ENCODE measurements around the gene SLC25A33. TPM values are rescaled to one million over a fixed set of nuclear protein-coding genes. Genes with fewer than 3 reads are reported as not detected.

The SLC25A33 gene
- total RNA-seq, 1 experiment from 2014 or later: 9.2 TPM

DNA sequence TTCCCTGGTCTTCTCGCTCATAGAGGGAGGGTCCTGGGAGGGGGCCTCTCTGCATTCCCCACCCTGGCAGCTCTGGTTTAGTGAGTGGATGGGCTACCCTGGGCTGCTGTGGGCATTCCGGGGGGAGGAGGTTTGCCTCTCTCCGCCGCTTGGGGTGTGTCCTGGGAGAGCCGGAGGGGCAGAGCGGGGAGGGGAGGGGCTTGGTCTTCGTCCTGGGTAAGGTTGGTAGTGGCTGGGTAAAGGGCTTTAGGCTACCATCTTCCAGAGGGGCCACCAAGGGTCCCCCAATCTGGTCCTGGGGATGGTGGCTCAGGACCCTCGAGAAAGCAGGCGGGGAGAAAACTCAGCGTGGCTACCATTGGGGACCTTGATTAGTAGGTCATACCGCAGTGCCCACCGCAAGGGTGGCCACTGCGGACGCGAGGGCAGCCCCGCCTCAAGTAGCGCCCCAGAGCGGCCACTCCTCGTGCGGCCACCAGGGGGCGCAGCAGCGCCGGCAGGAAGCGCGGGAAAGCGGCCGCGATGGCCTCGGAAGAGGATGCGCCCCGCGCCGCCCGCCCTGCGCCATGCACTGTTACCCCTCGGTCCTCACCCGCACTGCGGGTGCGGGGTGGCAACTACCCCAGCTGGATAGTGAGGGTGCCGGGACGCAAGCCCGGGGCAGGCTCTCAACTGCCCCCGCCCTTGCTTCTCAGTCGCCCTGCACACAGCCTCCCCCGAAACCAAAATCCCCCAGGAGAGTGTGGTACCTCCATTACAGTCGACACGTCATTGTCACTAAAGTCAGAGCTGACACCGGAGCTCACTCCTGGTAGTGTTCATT lies 44.1 kb upstream of the SLC25A33 start (continued):
- TF ChIP-seq, protein P1, sequence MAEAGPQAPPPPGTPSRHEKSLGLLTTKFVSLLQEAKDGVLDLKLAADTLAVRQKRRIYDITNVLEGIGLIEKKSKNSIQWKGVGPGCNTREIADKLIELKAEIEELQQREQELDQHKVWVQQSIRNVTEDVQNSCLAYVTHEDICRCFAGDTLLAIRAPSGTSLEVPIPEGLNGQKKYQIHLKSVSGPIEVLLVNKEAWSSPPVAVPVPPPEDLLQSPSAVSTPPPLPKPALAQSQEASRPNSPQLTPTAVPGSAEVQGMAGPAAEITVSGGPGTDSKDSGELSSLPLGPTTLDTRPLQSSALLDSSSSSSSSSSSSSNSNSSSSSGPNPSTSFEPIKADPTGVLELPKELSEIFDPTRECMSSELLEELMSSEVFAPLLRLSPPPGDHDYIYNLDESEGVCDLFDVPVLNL (CRISPR knock-in tag; IDR thresholded peaks at IDR 0.05; ENCODE audit: borderline replicate concordance, low read depth): peak; percentile 87
- TF ChIP-seq CBFB (CRISPR knock-in tag; IDR thresholded peaks at IDR 0.05; ENCODE audit: low read depth): no peak
- TF ChIP-seq, protein P2, sequence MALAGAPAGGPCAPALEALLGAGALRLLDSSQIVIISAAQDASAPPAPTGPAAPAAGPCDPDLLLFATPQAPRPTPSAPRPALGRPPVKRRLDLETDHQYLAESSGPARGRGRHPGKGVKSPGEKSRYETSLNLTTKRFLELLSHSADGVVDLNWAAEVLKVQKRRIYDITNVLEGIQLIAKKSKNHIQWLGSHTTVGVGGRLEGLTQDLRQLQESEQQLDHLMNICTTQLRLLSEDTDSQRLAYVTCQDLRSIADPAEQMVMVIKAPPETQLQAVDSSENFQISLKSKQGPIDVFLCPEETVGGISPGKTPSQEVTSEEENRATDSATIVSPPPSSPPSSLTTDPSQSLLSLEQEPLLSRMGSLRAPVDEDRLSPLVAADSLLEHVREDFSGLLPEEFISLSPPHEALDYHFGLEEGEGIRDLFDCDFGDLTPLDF (CRISPR knock-in tag; IDR thresholded peaks at IDR 0.05): peak; percentile 92
- TF ChIP-seq, protein P3, sequence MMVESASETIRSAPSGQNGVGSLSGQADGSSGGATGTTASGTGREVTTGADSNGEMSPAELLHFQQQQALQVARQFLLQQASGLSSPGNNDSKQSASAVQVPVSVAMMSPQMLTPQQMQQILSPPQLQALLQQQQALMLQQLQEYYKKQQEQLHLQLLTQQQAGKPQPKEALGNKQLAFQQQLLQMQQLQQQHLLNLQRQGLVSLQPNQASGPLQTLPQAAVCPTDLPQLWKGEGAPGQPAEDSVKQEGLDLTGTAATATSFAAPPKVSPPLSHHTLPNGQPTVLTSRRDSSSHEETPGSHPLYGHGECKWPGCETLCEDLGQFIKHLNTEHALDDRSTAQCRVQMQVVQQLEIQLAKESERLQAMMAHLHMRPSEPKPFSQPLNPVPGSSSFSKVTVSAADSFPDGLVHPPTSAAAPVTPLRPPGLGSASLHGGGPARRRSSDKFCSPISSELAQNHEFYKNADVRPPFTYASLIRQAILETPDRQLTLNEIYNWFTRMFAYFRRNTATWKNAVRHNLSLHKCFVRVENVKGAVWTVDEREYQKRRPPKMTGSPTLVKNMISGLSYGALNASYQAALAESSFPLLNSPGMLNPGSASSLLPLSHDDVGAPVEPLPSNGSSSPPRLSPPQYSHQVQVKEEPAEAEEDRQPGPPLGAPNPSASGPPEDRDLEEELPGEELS (CRISPR knock-in tag; IDR thresholded peaks at IDR 0.05): peak; percentile 87
- TF ChIP-seq, protein P4, sequence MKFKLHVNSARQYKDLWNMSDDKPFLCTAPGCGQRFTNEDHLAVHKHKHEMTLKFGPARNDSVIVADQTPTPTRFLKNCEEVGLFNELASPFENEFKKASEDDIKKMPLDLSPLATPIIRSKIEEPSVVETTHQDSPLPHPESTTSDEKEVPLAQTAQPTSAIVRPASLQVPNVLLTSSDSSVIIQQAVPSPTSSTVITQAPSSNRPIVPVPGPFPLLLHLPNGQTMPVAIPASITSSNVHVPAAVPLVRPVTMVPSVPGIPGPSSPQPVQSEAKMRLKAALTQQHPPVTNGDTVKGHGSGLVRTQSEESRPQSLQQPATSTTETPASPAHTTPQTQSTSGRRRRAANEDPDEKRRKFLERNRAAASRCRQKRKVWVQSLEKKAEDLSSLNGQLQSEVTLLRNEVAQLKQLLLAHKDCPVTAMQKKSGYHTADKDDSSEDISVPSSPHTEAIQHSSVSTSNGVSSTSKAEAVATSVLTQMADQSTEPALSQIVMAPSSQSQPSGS (CRISPR knock-in tag; IDR thresholded peaks at IDR 0.05; ENCODE audit: borderline replicate concordance, low read depth): no peak
- TF ChIP-seq, protein P5, sequence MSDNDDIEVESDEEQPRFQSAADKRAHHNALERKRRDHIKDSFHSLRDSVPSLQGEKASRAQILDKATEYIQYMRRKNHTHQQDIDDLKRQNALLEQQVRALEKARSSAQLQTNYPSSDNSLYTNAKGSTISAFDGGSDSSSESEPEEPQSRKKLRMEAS (CRISPR knock-in tag; IDR thresholded peaks at IDR 0.05): peak; percentile 98
- TF ChIP-seq ETV6 (CRISPR knock-in tag; IDR thresholded peaks at IDR 0.05): peak; percentile 92
- TF ChIP-seq ZNF263 (CRISPR knock-in tag; IDR thresholded peaks at IDR 0.05; ENCODE audit: low read depth): 0 out of 2 replicates have a peak, but pooled peaks have one; percentile 26
- TF ChIP-seq, protein P6, sequence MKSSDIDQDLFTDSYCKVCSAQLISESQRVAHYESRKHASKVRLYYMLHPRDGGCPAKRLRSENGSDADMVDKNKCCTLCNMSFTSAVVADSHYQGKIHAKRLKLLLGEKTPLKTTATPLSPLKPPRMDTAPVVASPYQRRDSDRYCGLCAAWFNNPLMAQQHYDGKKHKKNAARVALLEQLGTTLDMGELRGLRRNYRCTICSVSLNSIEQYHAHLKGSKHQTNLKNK (CRISPR knock-in tag; IDR thresholded peaks at IDR 0.05): no peak
- peak; percentile 35; the same call in 1 of the 2 replicates for TF ChIP-seq MYBL2 (CRISPR knock-in tag; IDR thresholded peaks at IDR 0.05)
- TF ChIP-seq, protein P7, sequence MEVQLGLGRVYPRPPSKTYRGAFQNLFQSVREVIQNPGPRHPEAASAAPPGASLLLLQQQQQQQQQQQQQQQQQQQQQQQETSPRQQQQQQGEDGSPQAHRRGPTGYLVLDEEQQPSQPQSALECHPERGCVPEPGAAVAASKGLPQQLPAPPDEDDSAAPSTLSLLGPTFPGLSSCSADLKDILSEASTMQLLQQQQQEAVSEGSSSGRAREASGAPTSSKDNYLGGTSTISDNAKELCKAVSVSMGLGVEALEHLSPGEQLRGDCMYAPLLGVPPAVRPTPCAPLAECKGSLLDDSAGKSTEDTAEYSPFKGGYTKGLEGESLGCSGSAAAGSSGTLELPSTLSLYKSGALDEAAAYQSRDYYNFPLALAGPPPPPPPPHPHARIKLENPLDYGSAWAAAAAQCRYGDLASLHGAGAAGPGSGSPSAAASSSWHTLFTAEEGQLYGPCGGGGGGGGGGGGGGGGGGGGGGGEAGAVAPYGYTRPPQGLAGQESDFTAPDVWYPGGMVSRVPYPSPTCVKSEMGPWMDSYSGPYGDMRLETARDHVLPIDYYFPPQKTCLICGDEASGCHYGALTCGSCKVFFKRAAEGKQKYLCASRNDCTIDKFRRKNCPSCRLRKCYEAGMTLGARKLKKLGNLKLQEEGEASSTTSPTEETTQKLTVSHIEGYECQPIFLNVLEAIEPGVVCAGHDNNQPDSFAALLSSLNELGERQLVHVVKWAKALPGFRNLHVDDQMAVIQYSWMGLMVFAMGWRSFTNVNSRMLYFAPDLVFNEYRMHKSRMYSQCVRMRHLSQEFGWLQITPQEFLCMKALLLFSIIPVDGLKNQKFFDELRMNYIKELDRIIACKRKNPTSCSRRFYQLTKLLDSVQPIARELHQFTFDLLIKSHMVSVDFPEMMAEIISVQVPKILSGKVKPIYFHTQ (CRISPR knock-in tag; IDR thresholded peaks at IDR 0.05): no peak
- TF ChIP-seq SP1 (CRISPR knock-in tag; conservative IDR thresholded peaks at IDR 0.05): no peak

DNA sequence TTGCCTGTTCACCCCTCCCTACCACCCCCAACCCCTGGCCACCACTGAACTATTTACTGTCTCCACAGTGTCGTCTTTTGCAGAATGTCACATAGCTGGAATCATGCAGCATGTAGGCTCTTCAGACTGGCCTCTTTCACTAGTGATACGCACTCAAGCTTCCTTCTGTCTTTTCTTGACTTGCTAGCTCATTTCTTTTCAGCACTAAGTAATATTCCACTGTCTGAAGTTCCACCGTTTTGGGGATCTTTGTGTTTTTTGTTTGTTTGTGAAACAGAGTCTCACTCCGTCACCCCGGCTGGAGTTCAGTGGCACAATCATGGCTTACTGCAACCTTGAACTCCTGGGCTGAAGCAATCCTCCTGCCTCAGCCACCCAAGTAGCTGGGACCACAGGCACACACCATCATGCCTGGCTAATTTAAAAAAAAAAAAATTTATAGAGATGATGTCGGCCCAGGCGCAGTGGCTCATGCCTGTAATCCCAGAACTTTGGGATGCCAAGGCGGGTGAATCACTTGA lies 43.4 kb upstream of the SLC25A33 start:
- H3K27ac Mint-ChIP-seq: no peak overlapping the region
- H3K4me1 Mint-ChIP-seq: no peaks in the 10 kb centered on the region
- DNase-seq (ENCODE audit: low spot score) (no peak), ATAC-seq (no peak)
- no peak overlapping the region for H3K4me3 Mint-ChIP-seq
- H3K9me3 Mint-ChIP-seq: no peaks in the 10 kb centered on the region
- ChIA-PET CTCF (interaction anchor here (0.6 to 2.5 kb wide), 16 partner anchors 12 to 234 kb away, joined by 3 to 22 read pairs (median 4); partner anchors contain the start of gene TMEM201), POLR2A (interaction anchor here (0.7 kb wide), 1 partner anchor 204 kb away, joined by 3 read pairs; no protein-coding TSS in a partner anchor)
- no peaks in the 10 kb centered on the region for H3K36me3 Mint-ChIP-seq
- peaks cover 37% of the 10 kb centered on the region for H3K27me3 Mint-ChIP-seq (ENCODE audit: low read depth)
- no peak for TF ChIP-seq GRHL2 (CRISPR knock-in tag; IDR thresholded peaks at IDR 0.05; ENCODE audit: insufficient replicate concordance, severe bottlenecking)
- TF ChIP-seq, protein P7 (CRISPR knock-in tag; IDR thresholded peaks at IDR 0.05): no peak
- no peak for TF ChIP-seq FOXJ3 (CRISPR knock-in tag; IDR thresholded peaks at IDR 0.05; ENCODE audit: borderline replicate concordance)
- TF ChIP-seq OVOL2 (CRISPR knock-in tag; IDR thresholded peaks at IDR 0.05; ENCODE audit: borderline replicate concordance): no peak
- TF ChIP-seq, protein P8, sequence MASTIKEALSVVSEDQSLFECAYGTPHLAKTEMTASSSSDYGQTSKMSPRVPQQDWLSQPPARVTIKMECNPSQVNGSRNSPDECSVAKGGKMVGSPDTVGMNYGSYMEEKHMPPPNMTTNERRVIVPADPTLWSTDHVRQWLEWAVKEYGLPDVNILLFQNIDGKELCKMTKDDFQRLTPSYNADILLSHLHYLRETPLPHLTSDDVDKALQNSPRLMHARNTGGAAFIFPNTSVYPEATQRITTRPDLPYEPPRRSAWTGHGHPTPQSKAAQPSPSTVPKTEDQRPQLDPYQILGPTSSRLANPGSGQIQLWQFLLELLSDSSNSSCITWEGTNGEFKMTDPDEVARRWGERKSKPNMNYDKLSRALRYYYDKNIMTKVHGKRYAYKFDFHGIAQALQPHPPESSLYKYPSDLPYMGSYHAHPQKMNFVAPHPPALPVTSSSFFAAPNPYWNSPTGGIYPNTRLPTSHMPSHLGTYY (CRISPR knock-in tag; IDR thresholded peaks at IDR 0.05): no peak
- no peak for TF ChIP-seq GTF2I (CRISPR knock-in tag; conservative IDR thresholded peaks at IDR 0.05)

Measured in WTC11 (cell line).